ENCODE measurements around the gene LRIG2.
"Not testable (repeated sequence)": the region's sequence is repeated elsewhere in the genome, so short reads cannot be mapped to it uniquely, and the experiment has no call there.

LRIG2 gene

GRCh38 chr1:113126207-113126606 is 53.2 kb downstream of the LRIG2 start:
- DNase-seq (ENCODE audit: low spot score), result no peak

- DNase-seq (ENCODE audit: low spot score), result no peak
Observed at GRCh38 chr1:113128116-113128515, 55.1 kb downstream of the LRIG2 start.

- DNase-seq (ENCODE audit: low spot score), result no peak
Observed at GRCh38 chr1:113129529-113130185, 56.7 kb downstream of the LRIG2 start.

- no peak for DNase-seq (ENCODE audit: low spot score)
Observed at GRCh38 chr1:113133038-113133437, 60.0 kb downstream of the LRIG2 start.

- DNase-seq (ENCODE audit: low spot score), result no peak
Observed at GRCh38 chr1:113133759-113134158, 60.8 kb downstream of the LRIG2 start.

DNA sequence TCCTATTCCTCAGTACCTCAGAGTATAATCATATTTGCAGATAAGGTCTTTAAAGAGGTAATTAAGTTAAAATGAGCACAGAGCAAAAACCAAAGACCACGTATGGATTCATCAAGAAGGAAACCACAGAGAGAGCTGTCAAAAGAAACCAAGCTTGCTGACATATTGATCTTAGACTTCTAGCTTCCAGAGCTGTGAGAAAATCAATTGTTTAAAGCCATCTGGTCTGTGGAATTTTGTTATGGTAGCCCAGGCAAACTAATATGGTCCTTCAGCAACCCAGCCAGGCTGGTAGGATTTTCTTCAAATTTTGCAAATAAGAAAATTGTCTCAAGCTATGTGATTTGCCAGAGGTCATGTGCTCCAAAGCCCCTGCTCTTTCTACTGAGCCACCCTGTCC is 62.5 kb downstream of the LRIG2 start:
- no peak for DNase-seq (ENCODE audit: low spot score)

GRCh38 chr1:113136476-113136875 is 63.5 kb downstream of the LRIG2 start:
- DNase-seq (ENCODE audit: low spot score), result no peak

- no peak for DNase-seq (ENCODE audit: low spot score)
Observed at GRCh38 chr1:113137563-113137962, 64.6 kb downstream of the LRIG2 start.

DNA sequence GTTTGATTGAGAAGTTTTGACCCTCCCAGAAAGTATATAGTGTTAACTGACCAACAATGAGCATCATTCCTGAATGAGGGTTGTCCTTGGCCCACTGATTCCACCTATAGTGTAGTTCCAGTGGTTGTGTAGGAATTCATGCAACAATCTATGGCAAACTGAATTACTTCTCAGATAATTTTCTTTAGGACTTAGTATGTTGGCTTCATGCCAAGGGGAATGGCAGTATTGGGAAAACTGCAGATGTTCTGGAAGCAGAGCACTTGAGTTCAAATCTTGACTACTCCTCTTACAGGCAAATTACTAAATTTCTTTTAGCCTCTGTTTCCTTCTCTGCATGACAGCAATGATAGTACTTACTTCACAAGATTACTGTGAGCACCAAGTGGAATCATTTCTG is 65.8 kb downstream of the LRIG2 start:
- no peak for DNase-seq (ENCODE audit: low spot score)

- no peak for DNase-seq (ENCODE audit: low spot score)
Observed at GRCh38 chr1:113140176-113140575, 67.2 kb downstream of the LRIG2 start.

DNA sequence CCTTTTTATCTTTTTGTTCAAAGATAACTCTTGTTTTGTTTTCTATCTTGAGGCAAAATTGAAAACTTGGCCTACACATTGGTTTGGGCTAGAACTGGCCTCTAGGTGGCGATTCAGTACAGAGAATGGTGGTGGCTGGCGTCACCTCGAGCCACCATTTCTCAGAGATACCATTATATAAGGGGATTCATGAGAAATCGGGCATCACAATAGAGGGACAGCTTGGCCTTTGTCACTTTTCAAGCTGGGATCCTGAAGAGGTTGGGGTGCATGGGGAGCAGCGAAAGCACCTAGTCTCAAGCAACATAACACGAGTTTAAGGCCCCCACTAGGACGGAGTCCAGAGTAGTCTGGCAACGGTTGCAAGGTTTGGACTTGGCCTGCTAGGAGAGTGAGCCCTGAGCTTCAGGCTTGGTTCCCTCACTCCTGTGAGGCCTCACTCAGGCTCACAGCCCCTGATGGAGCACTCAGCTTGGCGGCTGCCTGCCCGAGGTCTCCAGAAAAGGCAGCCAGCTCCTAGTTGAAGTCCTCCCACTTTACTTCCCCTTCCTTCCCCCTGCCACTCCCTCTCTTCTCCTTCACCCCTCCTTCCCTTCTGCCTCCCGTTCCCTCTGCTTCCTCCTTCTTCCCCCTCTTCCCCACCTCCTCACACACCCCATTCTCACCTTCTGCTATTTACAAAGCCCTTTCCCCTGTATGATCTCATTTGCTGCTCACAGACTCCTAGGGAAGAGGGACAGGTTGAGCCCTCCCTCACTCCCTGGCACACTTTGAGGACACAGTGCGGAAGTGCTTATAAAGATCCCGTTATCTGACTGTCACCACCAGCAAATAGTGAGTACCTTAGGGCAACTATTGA is 67.8 kb downstream of the LRIG2 start:
- DNase-seq (ENCODE audit: low spot score), result peak; percentile 69

- no peak for DNase-seq (ENCODE audit: low spot score)
Observed at GRCh38 chr1:113141650-113142473, 68.9 kb downstream of the LRIG2 start.

DNA sequence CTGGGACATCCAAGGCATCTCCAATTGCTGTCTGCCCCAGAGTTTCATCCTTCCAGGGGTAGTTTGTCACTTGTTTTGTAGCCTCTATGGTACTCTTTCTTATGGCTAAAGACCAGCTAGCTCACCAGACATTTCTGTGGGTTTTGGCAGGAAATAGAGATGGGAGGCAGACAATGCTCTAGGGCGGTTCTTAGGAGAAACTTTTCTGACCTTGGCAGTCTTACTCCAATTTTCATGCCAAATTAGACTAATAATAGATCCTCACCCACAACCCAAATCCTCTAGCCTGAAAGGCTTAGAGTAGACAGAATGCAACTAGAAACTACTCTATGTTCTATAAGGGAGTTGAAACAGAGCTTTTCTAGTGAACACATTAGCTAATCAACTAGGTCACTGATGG is 69.8 kb downstream of the LRIG2 start:
- no peak for DNase-seq (ENCODE audit: low spot score)

DNA sequence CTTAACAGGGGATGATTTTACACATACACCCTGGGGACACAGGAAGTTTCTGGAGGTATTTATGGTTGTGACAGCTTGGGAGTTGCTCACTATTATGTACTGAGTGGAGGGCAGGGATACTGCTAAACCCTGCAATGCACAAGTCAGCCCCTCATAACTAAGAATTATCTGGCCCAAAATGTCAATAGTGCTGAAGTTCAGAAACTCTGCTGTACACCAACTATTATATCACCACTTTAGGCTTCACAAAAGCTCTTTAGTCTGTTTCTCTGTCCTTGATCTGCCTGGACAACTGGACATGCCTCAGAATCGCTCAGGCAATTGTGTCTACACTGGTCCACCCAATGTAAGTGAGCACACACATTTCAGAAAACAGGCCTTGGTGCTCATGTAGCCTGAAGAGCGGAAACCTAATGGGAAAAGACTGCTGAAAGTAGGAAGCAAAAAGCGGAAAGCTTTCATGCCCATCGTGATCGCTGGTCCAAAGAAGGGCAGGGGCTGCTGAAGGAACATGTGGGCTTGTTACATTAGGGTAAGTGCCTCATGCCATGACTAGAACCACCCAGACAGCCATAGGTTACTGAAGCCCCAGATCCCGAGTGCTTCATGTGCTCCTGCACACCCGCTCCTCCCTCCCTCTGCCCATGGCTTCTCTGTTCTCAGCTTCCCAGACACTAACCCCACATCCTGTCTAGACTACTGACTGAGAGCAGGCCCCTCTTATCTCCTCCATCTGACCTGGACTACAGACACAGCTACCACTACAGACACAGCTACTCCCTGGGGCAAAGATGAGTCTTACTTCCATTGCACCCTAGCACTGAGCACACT is 73.5 kb downstream of the LRIG2 start:
- DNase-seq (ENCODE audit: low spot score), result no peak

GRCh38 chr1:113147073-113147625 is 74.2 kb downstream of the LRIG2 start:
- no peak for DNase-seq (ENCODE audit: low spot score)

DNA sequence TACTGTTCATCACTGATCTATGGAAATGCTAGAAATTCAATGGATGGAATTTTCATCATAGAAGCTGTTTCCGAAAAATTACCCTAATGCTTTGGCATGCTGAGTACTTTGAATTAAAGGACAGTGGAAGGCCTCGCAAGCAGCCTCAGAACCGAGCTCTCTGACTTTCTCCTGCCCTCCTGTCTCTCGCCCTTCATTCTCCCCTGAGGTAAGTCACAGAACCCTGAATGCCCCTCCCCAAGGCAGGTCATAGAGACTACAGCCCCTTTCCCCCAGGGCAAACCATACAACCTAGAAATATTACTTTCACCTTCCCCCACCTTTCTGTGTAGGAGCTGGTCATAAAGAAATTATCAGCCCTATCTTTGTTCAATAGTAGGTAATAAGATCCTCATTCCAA is 74.8 kb downstream of the LRIG2 start:
- no peak for DNase-seq (ENCODE audit: low spot score)

- not testable (repeated sequence) for DNase-seq (ENCODE audit: low spot score)
Observed at GRCh38 chr1:113150494-113150893, 77.5 kb downstream of the LRIG2 start.

DNA sequence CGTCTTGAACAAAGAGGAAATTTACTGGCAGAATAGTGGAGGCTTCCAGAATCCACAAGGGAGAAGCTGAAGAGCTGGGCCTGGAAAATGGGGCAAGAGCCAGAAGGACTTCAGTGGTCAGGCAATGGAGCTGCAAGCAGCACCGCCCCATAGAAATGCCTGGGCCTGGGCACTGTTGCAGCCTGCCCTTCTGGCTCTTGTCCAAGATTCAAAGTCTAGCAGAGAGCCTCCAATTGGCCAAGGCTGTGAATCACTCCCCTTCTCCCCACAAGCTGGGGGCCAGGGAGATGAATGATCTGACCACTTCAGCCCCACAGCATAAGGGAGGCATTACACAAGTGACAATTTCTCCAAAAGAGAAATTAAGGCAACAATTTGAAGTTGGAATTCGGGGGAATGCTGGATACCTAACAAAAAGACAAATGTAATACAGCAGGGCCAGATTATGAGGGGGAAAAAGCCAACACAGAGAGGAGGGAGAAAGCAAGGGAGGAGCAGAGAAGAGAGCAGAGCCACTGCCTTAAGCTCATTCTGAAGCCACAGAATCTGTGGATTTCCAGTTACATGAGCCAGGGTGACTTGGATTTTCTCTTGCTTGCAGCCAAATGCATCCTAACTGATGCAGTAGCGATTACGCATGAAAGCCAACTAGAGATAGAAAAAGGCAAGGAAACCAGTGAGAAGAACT is 80.3 kb downstream of the LRIG2 start:
- DNase-seq (ENCODE audit: low spot score), result peak; percentile 14

DNA sequence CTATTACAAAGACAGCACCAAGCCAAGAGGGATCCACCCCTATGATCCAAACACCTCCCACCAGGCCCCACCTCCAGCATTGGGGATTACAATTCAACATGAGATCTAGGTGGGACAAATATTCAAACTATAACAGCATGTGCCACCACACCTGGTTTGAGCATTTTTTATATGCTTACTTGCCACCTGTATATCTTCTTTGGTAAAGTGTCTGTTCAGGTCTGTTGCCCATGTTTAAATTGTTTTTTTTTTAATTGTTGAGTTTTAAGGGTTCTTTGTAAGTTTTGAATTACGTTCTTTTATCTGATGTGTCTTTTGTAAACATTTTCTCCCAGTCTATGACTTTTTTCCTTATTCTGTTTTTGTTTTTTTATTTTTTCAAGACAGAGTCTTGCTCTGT is 83.4 kb downstream of the LRIG2 start:
- DNase-seq (ENCODE audit: low spot score), result no peak

GRCh38 chr1:113158743-113159142 is 85.7 kb downstream of the LRIG2 start:
- DNase-seq (ENCODE audit: low spot score), result not testable (repeated sequence)

GRCh38 chr1:113166473-113166872 is 93.5 kb downstream of the LRIG2 start:
- no peak for DNase-seq (ENCODE audit: low spot score)

Data from globus pallidus (tissue), 1 donor.